NOMO-1 treated with dmso at 0.1 percent for 144 hours (cell line): ENCODE results near the gene SLCO2A1.

Experiments used
- DNase-seq: peaks from one replicate; lab custom pipeline; 2025; ENCODE audit not compliant: unreplicated experiment; lab: John Stamatoyannopoulos, UW

SLCO2A1 gene

GRCh38 chr3:133887074-133887802, 142.5 kb downstream of the SLCO2A1 start:
- DNase-seq: no peak

GRCh38 chr3:133886031-133886722, 143.5 kb downstream of the SLCO2A1 start:
- DNase-seq: no peak

- DNase-seq: no peak
Measured at GRCh38 chr3:133884887-133885711, 144.6 kb downstream of the SLCO2A1 start.

- DNase-seq: no peak
Measured at GRCh38 chr3:133884054-133884886, 145.5 kb downstream of the SLCO2A1 start.

GRCh38 chr3:133883641-133884040, 146.1 kb downstream of the SLCO2A1 start:
- DNase-seq: no peak

GRCh38 chr3:133882986-133883586, 146.6 kb downstream of the SLCO2A1 start:
- DNase-seq: no peak

GRCh38 chr3:133881939-133882825, 147.5 kb downstream of the SLCO2A1 start:
- DNase-seq: no peak

- DNase-seq: no peak
Measured at GRCh38 chr3:133881492-133881891, 148.2 kb downstream of the SLCO2A1 start.

- DNase-seq: no peak
Measured at GRCh38 chr3:133880886-133881455, 148.8 kb downstream of the SLCO2A1 start.

GRCh38 chr3:133880287-133880686, 149.4 kb downstream of the SLCO2A1 start:
- DNase-seq: no peak

- DNase-seq: no peak
Measured at GRCh38 chr3:133878518-133878917, 151.2 kb downstream of the SLCO2A1 start.
